H9 (cell line): ENCODE measurements around the gene CTXN1. TPM values are rescaled to one million over a fixed set of nuclear protein-coding genes. Genes with fewer than 3 reads are reported as not detected.

Experiments used
- DNase-seq: peaks from one replicate; pipeline ENCODE4 v3.0.0-alpha.2; 2017
- H2AFZ ChIP-seq: one replicate; pipeline ENCODE4 v1.6.1; 2013; ENCODE audit warnings: mild to moderate bottlenecking, low read length, control low read depth, moderate library complexity
- H2AK5ac ChIP-seq: 2 replicates; pipeline ENCODE4 v1.6.1; 2013; ENCODE audit warnings: low read length, control low read depth, mixed read lengths; ENCODE audit not compliant: insufficient read length
- H2BK120ac ChIP-seq: one replicate; pipeline ENCODE4 v1.6.1; 2013; ENCODE audit warnings: low read depth, mild to moderate bottlenecking, low read length, control low read depth, inconsistent platforms; ENCODE audit not compliant: poor library complexity, severe bottlenecking
- H2BK12ac ChIP-seq: 2 replicates; pipeline ENCODE4 v1.6.1; 2013; ENCODE audit warnings: low read length, control low read depth, mixed read lengths, low read depth; ENCODE audit not compliant: insufficient read length
- H2BK15ac ChIP-seq: 2 replicates; pipeline ENCODE4 v1.6.1; 2013; ENCODE audit warnings: low read depth, low read length, control low read depth
- H2BK20ac ChIP-seq: one replicate; pipeline ENCODE4 v1.6.1; 2013; ENCODE audit warnings: low read depth, mild to moderate bottlenecking, low read length, control low read depth, inconsistent platforms; ENCODE audit not compliant: poor library complexity, severe bottlenecking
- H2BK5ac ChIP-seq: 2 replicates; pipeline ENCODE4 v1.6.1; 2013; ENCODE audit warnings: low read length, control low read depth, mixed read lengths; ENCODE audit not compliant: insufficient read length
- H3K14ac ChIP-seq: 2 replicates; pipeline ENCODE4 v1.6.1; 2013; ENCODE audit warnings: low read length, control low read depth; ENCODE audit not compliant: insufficient read depth
- H3K18ac ChIP-seq: 2 replicates; pipeline ENCODE4 v1.6.1; 2013; ENCODE audit warnings: low read depth, mild to moderate bottlenecking, mixed read lengths, low read length, control low read depth; ENCODE audit not compliant: insufficient read length
- H3K23ac ChIP-seq: 2 replicates; pipeline ENCODE4 v1.6.1; 2013; ENCODE audit warnings: low read length, control low read depth, mixed read lengths, low read depth; ENCODE audit not compliant: insufficient read length
- H3K23me2 ChIP-seq: 2 replicates; pipeline ENCODE4 v1.6.1; 2013; ENCODE audit warnings: low read depth, mild to moderate bottlenecking, mixed read lengths, low read length, control low read depth; ENCODE audit not compliant: insufficient read length, poor library complexity, severe bottlenecking
- H3K27ac ChIP-seq: 2 replicates; pipeline ENCODE4 v1.5.1; 2013; ENCODE audit warnings: low read length, control low read depth, mixed read lengths, low read depth; ENCODE audit not compliant: insufficient read length
- H3K27me3 ChIP-seq: 2 replicates; pipeline ENCODE4 v1.6.1; 2013; ENCODE audit warnings: low read length, control low read depth, inconsistent platforms; ENCODE audit not compliant: insufficient read depth
- H3K4ac ChIP-seq: 2 replicates; pipeline ENCODE4 v1.6.1; 2013; ENCODE audit warnings: low read depth, mild to moderate bottlenecking, control low read depth, inconsistent platforms, low read length, moderate library complexity
- H3K4me1 ChIP-seq: 2 replicates; pipeline ENCODE4 v1.6.1; 2013; ENCODE audit warnings: low read length, control low read depth, inconsistent platforms; ENCODE audit not compliant: insufficient read depth
- H3K4me2 ChIP-seq: 2 replicates; pipeline ENCODE4 v1.6.1; 2013; ENCODE audit warnings: low read length, control low read depth, mixed read lengths; ENCODE audit not compliant: insufficient read length, insufficient read depth
- H3K56ac ChIP-seq: 2 replicates; pipeline ENCODE4 v1.6.1; 2013; ENCODE audit warnings: low read depth, mild to moderate bottlenecking, mixed read lengths, low read length, control low read depth; ENCODE audit not compliant: insufficient read length
- H3K79me1 ChIP-seq: 2 replicates; pipeline ENCODE4 v1.6.1; 2013; ENCODE audit warnings: low read depth, mild to moderate bottlenecking, moderate library complexity, low read length, control low read depth, inconsistent platforms; ENCODE audit not compliant: insufficient read depth, poor library complexity, severe bottlenecking
- H3K79me2 ChIP-seq: 2 replicates; pipeline ENCODE4 v1.6.1; 2013; ENCODE audit warnings: low read length, control low read depth, inconsistent platforms; ENCODE audit not compliant: insufficient read depth
- H3K9ac ChIP-seq: 2 replicates; pipeline ENCODE4 v1.6.1; 2013; ENCODE audit warnings: low read length, control low read depth, mixed read lengths; ENCODE audit not compliant: insufficient read length; ENCODE audit errors: extremely low read depth
- H3K9me3 ChIP-seq: one replicate; pipeline ENCODE4 v1.6.1; 2013; ENCODE audit warnings: low read depth, low read length, inconsistent platforms; ENCODE audit not compliant: control insufficient read depth
- H3T11ph ChIP-seq: one replicate; pipeline ENCODE4 v1.6.1; 2013; ENCODE audit warnings: mild to moderate bottlenecking, low read length, control low read depth, inconsistent platforms
- H4K20me1 ChIP-seq: one replicate; pipeline ENCODE4 v1.6.1; 2013; ENCODE audit not compliant: control insufficient read depth, insufficient read length, insufficient read depth
- H4K5ac ChIP-seq: 2 replicates; pipeline ENCODE4 v1.6.1; 2013; ENCODE audit warnings: low read depth, mild to moderate bottlenecking, mixed read lengths, low read length, control low read depth; ENCODE audit not compliant: insufficient read length
- H4K8ac ChIP-seq: replicated peaks from 2 replicates; pipeline ENCODE4 v1.6.1; 2013; ENCODE audit warnings: low read length, control low read depth, mixed read lengths, low read depth; ENCODE audit not compliant: insufficient read length
- H4K91ac ChIP-seq: 2 replicates; pipeline ENCODE4 v1.6.1; 2013; ENCODE audit warnings: low read depth, mild to moderate bottlenecking, moderate library complexity, mixed read lengths, low read length, control low read depth; ENCODE audit not compliant: insufficient read length
- H3K27ac Mint-ChIP-seq, 3 experiments: 2 replicates in 2 of 3; 3 replicates in 1 of 3; pipeline ENCODE4 v1.8.0; 2020 to 2021; ENCODE audit warnings: mixed read lengths in 3 of 3, mild to moderate bottlenecking in 1 of 3, moderate library complexity in 1 of 3
- H3K27me3 Mint-ChIP-seq: 2 replicates; pipeline ENCODE4 v1.8.0; 2021; ENCODE audit warnings: low read depth, mild to moderate bottlenecking, moderate library complexity, mixed read lengths
- H3K36me3 Mint-ChIP-seq, 3 experiments: 2 replicates in 2 of 3; 3 replicates in 1 of 3; pipeline ENCODE4 v1.8.0; 2020 to 2021; ENCODE audit warnings: low read depth in 3 of 3, mixed read lengths in 3 of 3; ENCODE audit not compliant: insufficient read depth in 1 of 3
- H3K4me1 Mint-ChIP-seq, 2 experiments: 2 replicates each; pipeline ENCODE4 v1.8.0; 2020; ENCODE audit warnings: mixed read lengths in 2 of 2
- H3K4me3 Mint-ChIP-seq, 2 experiments: 2 replicates in 1 of 2; 3 replicates in 1 of 2; pipeline ENCODE4 v1.8.0; 2020 to 2021; ENCODE audit warnings: mild to moderate bottlenecking in 2 of 2, mixed read lengths in 2 of 2, moderate library complexity in 1 of 2
- H3K9me3 Mint-ChIP-seq, 2 experiments: 2 replicates in 1 of 2; 3 replicates in 1 of 2; pipeline ENCODE4 v1.8.0; 2020; ENCODE audit warnings: mild to moderate bottlenecking in 2 of 2, mixed read lengths in 2 of 2, moderate library complexity in 1 of 2
- WGBS: extraction: QIAGEN DNeasy Blood & Tissue Kit; methylation state at CpG from one replicate; pipeline ENCODE4 v1.1.7; 2013; ENCODE audit warnings: missing lambda C conversion rate, low lambda C conversion rate, mixed read lengths; ENCODE audit not compliant: insufficient read length; ENCODE audit errors: extremely low coverage; 5-methylcytosine and 5-hydroxymethylcytosine counted together
- total RNA-seq: library from RNA; stranded (reverse); gene quantifications from 2 replicates; pipeline ENCODE4 v1.2.1, GENCODE V29; 2021
- TF ChIP-seq, protein P1 (sequence below): fragments of 200-600 bp; sonication (generic); conservative IDR thresholded peaks from 3 replicates; pipeline ENCODE4 v1.8.0; 2021; ENCODE audit warnings: antibody characterized with exemption, mild to moderate bottlenecking

CTXN1 gene
- total RNA-seq, 1 experiment from 2014 or later, result 22.7 TPM

DNA sequence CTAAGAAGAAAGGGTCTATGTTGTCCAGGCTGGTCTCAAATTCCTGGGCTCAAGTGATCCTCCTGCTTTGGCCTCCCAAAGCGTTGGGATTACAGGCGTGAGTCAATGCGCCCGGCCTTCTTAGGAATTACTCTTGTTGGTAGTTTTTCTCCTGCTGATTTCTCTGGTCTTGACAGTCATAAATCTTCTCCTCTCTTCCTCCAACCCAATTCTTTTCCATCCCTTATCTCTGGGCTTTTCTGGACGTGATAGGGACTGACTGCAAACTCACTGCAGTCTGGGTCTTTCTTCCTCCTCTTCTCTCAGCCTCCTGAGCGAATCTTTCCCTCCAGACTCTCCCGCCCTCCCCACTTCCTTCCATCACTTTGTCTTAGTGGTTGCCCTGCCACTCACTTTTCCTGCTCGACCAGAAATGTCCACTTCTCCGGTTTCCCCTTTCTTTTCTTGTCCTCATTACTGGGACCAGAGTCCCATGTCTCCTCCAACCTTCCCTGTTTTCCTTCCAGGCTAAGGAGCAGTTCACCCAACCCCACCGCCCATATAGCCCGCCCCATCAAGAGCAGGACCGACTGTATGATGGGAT, 39.4 kb upstream of the CTXN1 start:
- Histone ChIP-seq H4K20me1 (no peaks in the 10 kb centered on the region), H2BK15ac (no peak overlapping the region), H4K91ac (no peak overlapping the region), H3K18ac (no peak overlapping the region), H2BK120ac (no peak overlapping the region), H3K23ac (no peak overlapping the region), H2AFZ (no peak overlapping the region), H3K27ac (no peak overlapping the region), H3K79me2 (no peaks in the 10 kb centered on the region), H3K9me3 (no peaks in the 10 kb centered on the region), H3T11ph (no peak overlapping the region), H3K56ac (no peak overlapping the region), H3K4me2 (no peak overlapping the region), H3K27me3 (no peaks in the 10 kb centered on the region), H4K8ac (no peak overlapping the region), H4K5ac (no peak overlapping the region), H2BK12ac (no peak overlapping the region), H3K9ac (no peak overlapping the region), H3K4ac (no peak overlapping the region), H3K23me2 (no peaks in the 10 kb centered on the region), H2AK5ac (no peak overlapping the region), H2BK20ac (no peak overlapping the region), H2BK5ac (no peak overlapping the region), H3K79me1 (no peaks in the 10 kb centered on the region), H3K4me1 (no peaks in the 10 kb centered on the region), H3K14ac (no peak overlapping the region)
- H3K9me3 Mint-ChIP-seq, result no peaks in the 10 kb centered on the region
- H3K4me3 Mint-ChIP-seq, result no peak overlapping the region
- no peak for DNase-seq
- peaks cover 12 to 16% of the 10 kb centered on the region in 2 experiments for H3K4me1 Mint-ChIP-seq
- peak overlapping the region in 1 of 3 experiments; percentile 37; a peak in 1 of 7 replicates for H3K27ac Mint-ChIP-seq
- H3K36me3 Mint-ChIP-seq, result peaks cover 39 to 79% (median 76%) of the 10 kb centered on the region in 3 experiments
- no CpG with 5 or more reads among the region's 12 CpGs for WGBS
- no peaks in the 10 kb centered on the region for H3K27me3 Mint-ChIP-seq
- TF ChIP-seq, protein P1, sequence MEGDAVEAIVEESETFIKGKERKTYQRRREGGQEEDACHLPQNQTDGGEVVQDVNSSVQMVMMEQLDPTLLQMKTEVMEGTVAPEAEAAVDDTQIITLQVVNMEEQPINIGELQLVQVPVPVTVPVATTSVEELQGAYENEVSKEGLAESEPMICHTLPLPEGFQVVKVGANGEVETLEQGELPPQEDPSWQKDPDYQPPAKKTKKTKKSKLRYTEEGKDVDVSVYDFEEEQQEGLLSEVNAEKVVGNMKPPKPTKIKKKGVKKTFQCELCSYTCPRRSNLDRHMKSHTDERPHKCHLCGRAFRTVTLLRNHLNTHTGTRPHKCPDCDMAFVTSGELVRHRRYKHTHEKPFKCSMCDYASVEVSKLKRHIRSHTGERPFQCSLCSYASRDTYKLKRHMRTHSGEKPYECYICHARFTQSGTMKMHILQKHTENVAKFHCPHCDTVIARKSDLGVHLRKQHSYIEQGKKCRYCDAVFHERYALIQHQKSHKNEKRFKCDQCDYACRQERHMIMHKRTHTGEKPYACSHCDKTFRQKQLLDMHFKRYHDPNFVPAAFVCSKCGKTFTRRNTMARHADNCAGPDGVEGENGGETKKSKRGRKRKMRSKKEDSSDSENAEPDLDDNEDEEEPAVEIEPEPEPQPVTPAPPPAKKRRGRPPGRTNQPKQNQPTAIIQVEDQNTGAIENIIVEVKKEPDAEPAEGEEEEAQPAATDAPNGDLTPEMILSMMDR, result no peak
